K562 (cell line): Measurements from ENCODE around the gene H2BK1. TPM values are rescaled to one million over a fixed set of nuclear protein-coding genes. Genes with fewer than 3 reads are reported as not detected.

ENCODE experiments used
- ARID1B ChIP-seq: fragments of 450-650 bp; IDR thresholded peaks from 2 replicates; pipeline ENCODE4 v1.6.1; 2016; ENCODE audit warnings: antibody characterized with exemption, mild to moderate bottlenecking, inconsistent platforms
- ATF1 ChIP-seq, 2 experiments: fragments of 450-650 bp in 1 of 2; IDR thresholded peaks; 2 replicates each; pipeline ENCODE4 v1.6.1; 2016; ENCODE audit warnings: missing compliant biosample characterization in 1 of 2, missing genetic modification characterization in 1 of 2
- BRD9 ChIP-seq: fragments of 450-650 bp; IDR thresholded peaks from 2 replicates; pipeline ENCODE4 v1.6.1; 2018; ENCODE audit warnings: low read depth; ENCODE audit not compliant: partially characterized antibody
- CCNT2 ChIP-seq: IDR thresholded peaks from 2 replicates; pipeline ENCODE4 v1.6.1; 2011; ENCODE audit warnings: borderline replicate concordance, low read depth, mild to moderate bottlenecking, moderate library complexity, mixed read lengths, low read length; ENCODE audit not compliant: insufficient read length; ENCODE audit errors: extremely low read depth
- CXXC5 ChIP-seq: fragments of 250-450 bp; sonication (Bioruptor Pico); IDR thresholded peaks from 2 replicates; pipeline ENCODE4 v1.8.0; 2022; ENCODE audit warnings: inconsistent platforms, mild to moderate bottlenecking, moderate library complexity
- EZH2 ChIP-seq: IDR thresholded peaks from 2 replicates; pipeline ENCODE4 v1.6.1; 2012; ENCODE audit warnings: low read depth, mild to moderate bottlenecking, inconsistent platforms, low read length, borderline replicate concordance
- FOXK1 ChIP-seq: sonication (generic); formaldehyde crosslinking; IDR thresholded peaks from 2 replicates; pipeline ENCODE4 v1.8.0; 2022; ENCODE audit warnings: missing genetic modification reagents, mild to moderate bottlenecking, borderline replicate concordance
- FOXM1 ChIP-seq, 2 experiments: fragments of 450-650 bp in 1 of 2; sonication (generic) in 1 of 2; formaldehyde crosslinking in 1 of 2; IDR thresholded peaks; 2 replicates each; pipeline versions ENCODE4 v1.6.1 to v1.9.0; 2017 to 2022; ENCODE audit warnings: low read depth in 2 of 2, mild to moderate bottlenecking in 2 of 2, missing genetic modification reagents in 1 of 2, moderate library complexity in 1 of 2
- KDM4B ChIP-seq, 2 experiments: fragments of 450-650 bp in 1 of 2; sonication (generic) in 1 of 2; IDR thresholded peaks; 2 replicates each; pipeline ENCODE4 v1.6.1; 2016 to 2017; ENCODE audit warnings: borderline replicate concordance in 2 of 2, antibody characterized with exemption in 1 of 2, low read depth in 1 of 2, mild to moderate bottlenecking in 1 of 2
- KDM5B ChIP-seq: fragments of 200-600 bp; sonication (generic); IDR thresholded peaks from 2 replicates; pipeline ENCODE4 v1.6.1; 2012; ENCODE audit warnings: low read depth, mild to moderate bottlenecking, moderate library complexity, low read length, control low read depth, inconsistent platforms; ENCODE audit not compliant: insufficient replicate concordance
- KLF13 ChIP-seq: fragments of 450-650 bp; IDR thresholded peaks from 2 replicates; pipeline ENCODE4 v1.6.1; 2016; ENCODE audit warnings: missing genetic modification characterization, low read depth, mild to moderate bottlenecking, missing compliant biosample characterization, moderate library complexity, borderline replicate concordance
- MTA2 ChIP-seq: fragments of 450-650 bp; IDR thresholded peaks from 2 replicates; pipeline ENCODE4 v1.6.1; 2016; ENCODE audit warnings: low read depth
- NCOA6 ChIP-seq: fragments of 450-650 bp; IDR thresholded peaks from 2 replicates; pipeline ENCODE4 v1.6.1; 2017; ENCODE audit warnings: mild to moderate bottlenecking
- SP1 ChIP-seq: sonication (generic); formaldehyde crosslinking; IDR thresholded peaks from 2 replicates; pipeline ENCODE4 v1.8.1; 2022; ENCODE audit warnings: mild to moderate bottlenecking, missing genetic modification reagents
- U2AF1 ChIP-seq: fragments of 200-400 bp; formaldehyde crosslinking; optimal IDR thresholded peaks from 2 replicates; pipeline ENCODE3; 2017; ENCODE audit warnings: mild to moderate bottlenecking, low read depth, low read length, moderate library complexity
- ZBTB2 ChIP-seq: fragments of 450-650 bp; IDR thresholded peaks from 2 replicates; pipeline ENCODE4 v1.6.1; 2016; ENCODE audit warnings: antibody characterized with exemption
- ZC3H8 ChIP-seq: fragments of 450-650 bp; IDR thresholded peaks from 2 replicates; pipeline ENCODE4 v1.6.1; 2017
- ZEB2 ChIP-seq: fragments of 450-650 bp; IDR thresholded peaks from 2 replicates; pipeline ENCODE4 v1.6.1; 2016
- ZNF589 ChIP-seq: fragments of 200-800 bp; sonication (Bioruptor generic); IDR thresholded peaks from 2 replicates; pipeline ENCODE4 v1.6.1; 2016; ENCODE audit warnings: low read depth, missing genetic modification characterization, missing compliant biosample characterization
- polyA plus RNA-seq, 8 experiments: library from polyadenylated mRNA; depleted of rRNA in 4 of 8; stranded (reverse) in 5 of 8; unstranded in 3 of 8; fragments of >200 nt; fragmentation: Nextera tagmentation in 2 of 8; fragmentation: Illumina TruSeq in 1 of 8; extraction: Ambion mirVana in 2 of 8; extraction: Trizol in 1 of 8; gene quantifications; 2 replicates each; pipeline versions ENCODE4 v1.2.1 to v1.2.3, GENCODE V29; 2011 to 2014; ENCODE audit warnings: inconsistent platforms in 1 of 8, missing spikeins in 1 of 8
- total RNA-seq, 7 experiments: library from RNA; depleted of rRNA in 6 of 7; stranded (reverse); fragments of >200 nt in 6 of 7; fragmentation: Illumina TruSeq in 2 of 7; extraction: Trizol in 2 of 7; gene quantifications; 2 replicates each; pipeline versions ENCODE4 v1.2.1 to v1.2.3, GENCODE V29; 2011 to 2021; ENCODE audit warnings: low replicate concordance in 1 of 7
- TF ChIP-seq, protein P1 (sequence below): fragments of 250-450 bp; sonication (Bioruptor Pico); IDR thresholded peaks from 2 replicates; pipeline ENCODE4 v1.8.0; 2021; ENCODE audit warnings: mild to moderate bottlenecking, moderate library complexity
- TF ChIP-seq, protein P2 (sequence below): sonication (generic); formaldehyde crosslinking; IDR thresholded peaks from 2 replicates; pipeline ENCODE4 v1.8.1; 2023; ENCODE audit warnings: mild to moderate bottlenecking, missing genetic modification reagents

Gene H2BK1
- total and polyA plus RNA-seq, 9 of the 15 experiments (the other 6 are each of a cell fraction or from before 2014, with no cell fraction given) = not detected

- TF ChIP-seq, protein P1, sequence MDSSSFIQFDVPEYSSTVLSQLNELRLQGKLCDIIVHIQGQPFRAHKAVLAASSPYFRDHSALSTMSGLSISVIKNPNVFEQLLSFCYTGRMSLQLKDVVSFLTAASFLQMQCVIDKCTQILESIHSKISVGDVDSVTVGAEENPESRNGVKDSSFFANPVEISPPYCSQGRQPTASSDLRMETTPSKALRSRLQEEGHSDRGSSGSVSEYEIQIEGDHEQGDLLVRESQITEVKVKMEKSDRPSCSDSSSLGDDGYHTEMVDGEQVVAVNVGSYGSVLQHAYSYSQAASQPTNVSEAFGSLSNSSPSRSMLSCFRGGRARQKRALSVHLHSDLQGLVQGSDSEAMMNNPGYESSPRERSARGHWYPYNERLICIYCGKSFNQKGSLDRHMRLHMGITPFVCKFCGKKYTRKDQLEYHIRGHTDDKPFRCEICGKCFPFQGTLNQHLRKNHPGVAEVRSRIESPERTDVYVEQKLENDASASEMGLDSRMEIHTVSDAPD = no peak
- no peak for TF ChIP-seq FOXK1 (CRISPR knock-in tag)
- TF ChIP-seq SP1 = no peak
- TF ChIP-seq ZEB2 = peak; percentile 81
- no peak for TF ChIP-seq CXXC5
- TF ChIP-seq, protein P2, sequence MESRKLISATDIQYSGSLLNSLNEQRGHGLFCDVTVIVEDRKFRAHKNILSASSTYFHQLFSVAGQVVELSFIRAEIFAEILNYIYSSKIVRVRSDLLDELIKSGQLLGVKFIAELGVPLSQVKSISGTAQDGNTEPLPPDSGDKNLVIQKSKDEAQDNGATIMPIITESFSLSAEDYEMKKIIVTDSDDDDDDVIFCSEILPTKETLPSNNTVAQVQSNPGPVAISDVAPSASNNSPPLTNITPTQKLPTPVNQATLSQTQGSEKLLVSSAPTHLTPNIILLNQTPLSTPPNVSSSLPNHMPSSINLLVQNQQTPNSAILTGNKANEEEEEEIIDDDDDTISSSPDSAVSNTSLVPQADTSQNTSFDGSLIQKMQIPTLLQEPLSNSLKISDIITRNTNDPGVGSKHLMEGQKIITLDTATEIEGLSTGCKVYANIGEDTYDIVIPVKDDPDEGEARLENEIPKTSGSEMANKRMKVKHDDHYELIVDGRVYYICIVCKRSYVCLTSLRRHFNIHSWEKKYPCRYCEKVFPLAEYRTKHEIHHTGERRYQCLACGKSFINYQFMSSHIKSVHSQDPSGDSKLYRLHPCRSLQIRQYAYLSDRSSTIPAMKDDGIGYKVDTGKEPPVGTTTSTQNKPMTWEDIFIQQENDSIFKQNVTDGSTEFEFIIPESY (CRISPR knock-in tag) = no peak
- 0 out of 2 replicates have a peak, but pooled peaks have one; percentile 15 for TF ChIP-seq FOXM1 (IDR thresholded peaks at IDR 0.05; ENCODE audit: low read depth)
- no peak for TF ChIP-seq FOXM1 (CRISPR knock-in tag; IDR thresholded peaks at IDR 0.05; ENCODE audit: low read depth)
- no peak for TF ChIP-seq CCNT2
- TF ChIP-seq ZNF589 = no peak
- no peak for TF ChIP-seq KLF13 (tag)
- TF ChIP-seq EZH2 = no peak
- no peak for TF ChIP-seq ZC3H8
- TF ChIP-seq MTA2 = peak; percentile 18; the same call in 1 of the 2 replicates
- TF ChIP-seq ZBTB2 = no peak
- no peak for TF ChIP-seq BRD9
- no peak for TF ChIP-seq KDM4B (IDR thresholded peaks at IDR 0.05; ENCODE audit: borderline replicate concordance in 2 of 2, low read depth in 1 of 2)
- no peak for TF ChIP-seq NCOA6
- TF ChIP-seq ARID1B = peak; percentile 77
- no peak for TF ChIP-seq KDM5B
- no peak for TF ChIP-seq U2AF1
- no peak for TF ChIP-seq ATF1 (CRISPR knock-in tag; IDR thresholded peaks at IDR 0.05)
- no peak for TF ChIP-seq ATF1 (tag; IDR thresholded peaks at IDR 0.05)
Observed at GRCh38 chr7:151228024-151228866, 18.0 kb upstream of the H2BK1 start (continued).
